HUES64 (cell line): ENCODE data around the gene PRKACG.

Experiments used
- H3K27ac ChIP-seq: 2 replicates; pipeline ENCODE4 v1.7.0; 2013; ENCODE audit warnings: low read depth, low read length, inconsistent platforms
- H3K27me3 ChIP-seq: 2 replicates; pipeline ENCODE4 v1.6.1; 2013; ENCODE audit warnings: mild to moderate bottlenecking, low read length; ENCODE audit not compliant: insufficient read depth
- H3K36me3 ChIP-seq: 2 replicates; pipeline ENCODE4 v1.6.1; 2013; ENCODE audit warnings: mild to moderate bottlenecking, low read length; ENCODE audit not compliant: insufficient read depth
- H3K4me1 ChIP-seq: 2 replicates; pipeline ENCODE4 v1.6.1; 2013; ENCODE audit warnings: mild to moderate bottlenecking, low read length, moderate library complexity; ENCODE audit not compliant: insufficient read depth
- H3K4me3 ChIP-seq: 2 replicates; pipeline ENCODE4 v1.5.1; 2013; ENCODE audit warnings: mild to moderate bottlenecking, low read length, moderate library complexity
- H3K9ac ChIP-seq: 2 replicates; pipeline ENCODE4 v1.6.1; 2013; ENCODE audit warnings: mild to moderate bottlenecking, low read depth, low read length
- H3K9me3 ChIP-seq: 2 replicates; pipeline ENCODE4 v1.6.1; 2013; ENCODE audit warnings: low read depth, low read length; ENCODE audit not compliant: insufficient read depth
- WGBS: fragments of 150-250, 120-280 bp; methylation state at CpG from one replicate; pipeline ENCODE4 v1.1.7; 2013; ENCODE audit warnings: missing lambda C conversion rate; 5-methylcytosine and 5-hydroxymethylcytosine counted together

The PRKACG gene

DNA sequence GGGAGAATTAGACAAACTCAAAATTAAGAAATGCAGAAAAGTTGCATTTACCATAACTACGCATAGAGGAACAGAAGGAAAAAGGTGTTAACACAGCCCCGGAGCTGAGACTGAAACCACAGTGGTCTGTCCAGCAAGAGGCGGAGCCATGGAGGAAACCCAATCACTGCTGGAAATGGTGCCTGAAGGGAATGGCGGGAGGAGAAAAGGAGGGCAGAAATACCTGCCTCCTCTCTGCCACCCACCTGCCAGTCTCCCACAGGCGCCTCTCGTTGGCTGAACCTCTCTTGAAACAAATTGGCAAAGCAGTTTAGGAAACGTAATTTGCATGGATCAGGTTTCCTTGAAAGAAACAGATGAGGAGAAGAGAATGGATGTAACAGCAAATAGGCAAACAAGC, 9.7 kb upstream of the PRKACG start:
- Histone ChIP-seq H3K36me3 (no peaks in the 10 kb centered on the region), H3K27ac (no peak overlapping the region), H3K4me1 (peaks cover 8% of the 10 kb centered on the region), H3K4me3 (no peak overlapping the region), H3K9ac (no peak overlapping the region), H3K27me3 (no peaks in the 10 kb centered on the region), H3K9me3 (no peaks in the 10 kb centered on the region)
- 70% methylated on average over 6 of the region's 7 CpGs for WGBS

DNA sequence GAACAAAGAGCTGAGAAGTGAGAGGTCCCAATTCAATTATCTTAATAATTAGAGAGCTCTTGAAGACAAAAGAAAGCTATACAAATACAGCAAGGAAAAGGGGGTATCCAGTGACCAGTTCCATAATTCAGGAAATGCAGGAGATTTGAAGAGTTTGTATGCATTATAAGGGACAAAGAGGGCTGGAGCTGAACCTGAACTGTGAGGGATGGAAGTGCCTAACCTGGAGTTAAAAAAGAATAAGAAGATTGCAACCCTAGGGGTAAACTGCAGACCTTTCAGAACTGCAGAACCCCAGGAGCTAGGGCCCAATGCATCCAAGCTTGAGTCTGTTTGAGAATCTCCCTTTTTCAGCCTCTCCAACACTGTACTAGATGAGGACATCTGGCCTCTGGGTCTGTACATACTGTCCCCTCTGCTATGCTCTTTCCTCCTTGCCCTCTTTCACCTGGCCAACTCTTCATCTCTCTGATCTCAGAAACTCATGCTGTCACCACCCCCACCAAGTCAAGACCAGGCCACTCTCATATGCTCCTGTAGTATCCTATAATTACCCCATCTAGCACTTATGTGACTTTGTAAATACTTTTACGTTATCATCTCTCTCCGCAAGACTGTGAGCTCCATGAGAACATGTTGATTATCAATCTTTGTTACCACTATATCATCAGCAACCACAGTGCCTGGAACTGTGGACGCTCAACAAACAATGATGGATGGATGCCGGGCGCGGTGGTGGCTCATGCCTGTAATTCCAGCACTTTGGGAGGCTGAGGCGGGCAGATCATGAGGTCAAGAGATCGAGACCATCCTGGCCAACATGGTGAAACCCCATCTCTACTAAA, 6.6 kb upstream of the PRKACG start:
- no peak overlapping the region for H3K9ac ChIP-seq
- H3K4me1 ChIP-seq = peaks cover 24% of the 10 kb centered on the region
- WGBS = 98% methylated on average over 8 of the region's 8 CpGs

DNA sequence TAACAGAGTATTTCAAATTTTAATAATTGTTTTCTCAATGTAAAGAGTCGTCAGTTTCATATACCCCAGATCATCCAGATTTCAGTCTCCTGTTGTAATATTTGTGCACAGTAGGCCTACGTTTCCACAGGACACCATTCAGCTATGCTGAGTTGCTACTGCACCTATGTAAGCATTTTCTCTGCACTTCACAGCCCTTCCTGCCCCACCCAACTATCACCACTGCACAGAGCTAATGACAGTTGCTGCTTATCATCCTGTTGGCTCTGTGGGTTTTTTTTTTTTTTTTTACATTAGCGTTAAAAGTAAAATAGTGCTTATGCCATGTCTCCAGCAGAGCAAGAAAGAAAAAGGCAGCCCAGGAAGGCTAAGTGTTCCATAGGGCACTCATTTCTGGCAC, 5.9 kb upstream of the PRKACG start:
- H3K4me1 ChIP-seq = peaks cover 24% of the 10 kb centered on the region
- H3K4me3 ChIP-seq = no peak overlapping the region
- 96% methylated on average over 3 of the region's 3 CpGs for WGBS
- no peaks in the 10 kb centered on the region for H3K36me3 ChIP-seq
- no peaks in the 10 kb centered on the region for H3K27me3 ChIP-seq
- no peak overlapping the region for H3K9ac ChIP-seq
- H3K9me3 ChIP-seq = no peaks in the 10 kb centered on the region
- H3K27ac ChIP-seq = no peak overlapping the region

More for the DNA sequence above, 6.6 kb upstream of the PRKACG start:
- H3K27me3 ChIP-seq = no peaks in the 10 kb centered on the region
- H3K27ac ChIP-seq = no peak overlapping the region
- H3K4me3 ChIP-seq = no peak overlapping the region
- H3K36me3 ChIP-seq = no peaks in the 10 kb centered on the region
- no peaks in the 10 kb centered on the region for H3K9me3 ChIP-seq

DNA sequence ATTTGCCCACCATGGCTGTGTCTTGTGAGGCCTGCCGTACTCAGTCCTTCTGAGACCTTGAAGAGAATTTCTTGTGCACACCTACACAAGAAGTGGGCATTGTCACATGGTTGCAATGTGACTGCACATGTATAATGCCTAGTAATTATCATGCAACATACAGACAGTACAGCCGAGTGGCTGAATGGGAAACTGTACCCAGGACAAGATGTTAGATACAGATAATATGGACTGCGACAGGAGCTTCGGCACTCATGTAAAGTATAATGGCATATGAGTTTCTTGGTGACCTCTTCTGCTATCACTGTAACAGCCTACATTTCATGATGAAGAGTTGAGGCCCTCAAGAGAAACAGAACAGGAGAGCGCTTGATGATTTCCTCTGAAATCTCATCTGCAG, 4.8 kb upstream of the PRKACG start:
- WGBS = 77% methylated on average over 5 of the region's 5 CpGs
- H3K9ac ChIP-seq = no peak overlapping the region
- H3K4me1 ChIP-seq = peaks cover 20% of the 10 kb centered on the region
- H3K27ac ChIP-seq = no peak overlapping the region
- no peak overlapping the region for H3K4me3 ChIP-seq
- H3K36me3 ChIP-seq = no peaks in the 10 kb centered on the region
- H3K27me3 ChIP-seq = no peaks in the 10 kb centered on the region
- 0 out of 2 replicates have a peak, but pooled peaks cover under 1% of the 10 kb centered on the region for H3K9me3 ChIP-seq

DNA sequence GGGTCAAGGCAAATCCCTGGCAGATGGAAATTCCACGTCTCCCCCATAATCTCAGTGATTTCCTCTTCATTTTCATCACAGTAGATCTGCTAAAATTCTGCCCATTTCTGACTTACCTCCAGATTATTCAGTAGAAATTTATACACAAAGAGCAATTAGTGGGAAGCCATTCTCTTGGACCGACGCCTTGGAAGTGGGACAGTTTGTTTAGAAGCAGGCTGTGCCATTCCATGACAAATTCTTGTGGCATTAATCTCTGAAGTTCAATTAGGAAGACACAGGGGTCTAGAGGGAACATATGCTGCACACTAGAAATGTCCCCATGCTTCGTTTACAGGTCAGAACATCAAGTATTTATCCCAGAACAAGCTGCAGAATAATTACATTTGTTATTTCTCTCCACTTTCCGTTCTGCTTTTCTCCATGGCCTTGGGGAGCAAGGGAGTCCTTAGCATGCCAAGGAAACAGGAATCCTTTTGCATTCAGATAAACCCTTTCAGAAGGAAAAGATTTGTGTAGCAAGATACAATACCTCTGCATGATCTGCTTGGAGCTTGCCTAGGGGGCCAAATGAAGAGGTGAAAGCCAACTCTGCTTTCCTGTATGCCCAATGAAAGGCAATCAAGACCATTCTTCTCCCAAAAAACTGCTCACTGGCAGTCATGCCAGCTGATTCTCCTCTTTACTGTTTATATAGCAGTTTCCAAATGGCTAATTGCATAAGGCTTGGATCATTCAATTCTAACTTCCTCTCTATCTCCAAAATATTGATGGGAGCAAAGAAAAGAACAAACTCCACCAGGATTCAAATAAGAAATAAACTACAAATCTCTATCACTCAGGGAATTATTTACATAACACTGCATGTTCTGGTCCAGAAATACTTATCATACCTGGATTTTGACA, 2.5 kb upstream of the PRKACG start:
- Histone ChIP-seq H3K27ac (peak overlapping the region; percentile 28; the same call in 1 of the 2 replicates), H3K4me1 (peaks cover 16% of the 10 kb centered on the region), H3K36me3 (no peaks in the 10 kb centered on the region), H3K27me3 (no peaks in the 10 kb centered on the region), H3K9me3 (0 out of 2 replicates have a peak, but pooled peaks cover 7% of the 10 kb centered on the region), H3K9ac (no peak overlapping the region), H3K4me3 (no peak overlapping the region)
- 74% methylated on average over 5 of the region's 5 CpGs for WGBS

DNA sequence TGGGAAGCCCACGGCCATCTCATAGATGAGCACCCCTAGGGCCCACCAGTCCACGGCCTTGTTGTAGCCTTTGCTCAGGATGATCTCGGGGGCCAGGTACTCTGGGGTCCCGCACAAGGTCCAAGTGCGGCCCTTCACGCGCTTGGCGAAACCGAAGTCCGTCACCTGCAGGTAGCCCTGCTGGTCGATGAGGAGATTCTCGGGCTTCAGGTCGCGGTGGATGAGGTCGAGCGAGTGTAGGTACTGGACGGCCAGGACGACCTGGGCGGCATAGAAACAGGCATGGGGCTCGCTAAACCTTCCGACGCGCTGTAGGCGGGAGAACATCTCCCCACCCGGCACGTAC, 558 bp downstream of the PRKACG start:
- Histone ChIP-seq H3K4me3 (no peak overlapping the region), H3K4me1 (peaks cover 16% of the 10 kb centered on the region), H3K9me3 (0 out of 2 replicates have a peak, but pooled peaks cover 7% of the 10 kb centered on the region), H3K27ac (no peak overlapping the region), H3K36me3 (no peaks in the 10 kb centered on the region), H3K9ac (no peak overlapping the region), H3K27me3 (peaks cover 2% of the 10 kb centered on the region; the same call in 1 of the 2 replicates)
- WGBS = 96% methylated on average over 26 of the region's 26 CpGs

DNA sequence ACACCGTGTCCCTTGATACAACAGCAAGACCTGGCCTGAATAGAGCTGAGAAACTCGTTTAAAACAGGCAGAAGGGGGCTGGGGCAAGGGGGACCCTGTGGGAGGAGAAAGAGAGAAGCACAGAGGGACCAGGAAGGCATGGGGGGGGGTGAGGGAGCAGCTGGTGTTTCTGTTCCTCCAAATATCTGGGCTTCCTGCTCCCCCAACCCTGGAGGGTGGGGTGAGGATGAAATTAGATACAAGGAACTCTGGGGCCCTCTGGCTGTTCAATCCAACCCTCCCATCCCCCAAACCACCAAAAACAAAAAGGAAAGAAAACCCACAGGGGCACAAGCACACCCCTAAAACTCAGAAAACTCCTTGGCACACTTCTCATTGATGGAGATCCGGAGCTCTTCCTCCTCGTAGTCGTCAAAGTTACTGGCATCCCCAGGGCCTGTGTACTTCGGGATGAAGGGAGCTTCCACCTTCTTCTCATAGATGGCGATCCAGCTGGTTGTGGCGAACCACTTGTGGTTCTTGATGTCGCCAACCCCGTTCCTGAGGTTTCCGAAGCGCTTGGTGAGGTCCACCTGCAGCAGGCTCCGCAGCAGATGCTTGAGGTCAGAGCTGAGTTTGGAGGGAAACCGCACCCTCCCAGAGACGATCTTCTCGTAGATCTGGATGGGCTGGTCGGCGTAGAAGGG, 1.1 kb downstream of the PRKACG start:
- Histone ChIP-seq H3K4me3 (no peak overlapping the region), H3K9me3 (0 out of 2 replicates have a peak, but pooled peaks cover 7% of the 10 kb centered on the region), H3K36me3 (no peaks in the 10 kb centered on the region), H3K4me1 (peaks cover 16% of the 10 kb centered on the region), H3K9ac (no peak overlapping the region), H3K27me3 (peaks cover 2% of the 10 kb centered on the region; the same call in 1 of the 2 replicates), H3K27ac (no peak overlapping the region)
- 93% methylated on average over 18 of the region's 18 CpGs for WGBS

DNA sequence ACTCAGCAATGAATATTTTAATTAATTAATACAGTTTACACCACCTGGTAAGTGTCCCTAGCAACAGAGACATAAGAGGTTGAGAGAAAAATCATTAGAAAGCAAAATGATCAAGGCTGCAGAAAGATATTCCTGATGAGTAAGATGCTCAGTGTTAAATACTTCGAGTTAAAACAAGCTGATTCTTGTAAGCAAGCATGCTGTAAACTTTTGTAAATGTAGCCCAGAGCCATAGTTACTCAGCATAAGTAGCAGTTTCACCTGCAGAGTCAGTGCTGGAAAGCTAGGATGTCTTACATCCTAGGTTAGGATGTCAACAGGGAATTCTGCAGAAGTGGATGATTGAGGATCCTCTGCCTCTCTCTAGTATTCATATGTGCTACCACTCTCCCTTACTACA, 4.2 kb downstream of the PRKACG start:
- WGBS = 90% methylated on average over 1 of the region's 1 CpG
- no peak overlapping the region for H3K9ac ChIP-seq
- H3K27ac ChIP-seq = no peak overlapping the region

DNA sequence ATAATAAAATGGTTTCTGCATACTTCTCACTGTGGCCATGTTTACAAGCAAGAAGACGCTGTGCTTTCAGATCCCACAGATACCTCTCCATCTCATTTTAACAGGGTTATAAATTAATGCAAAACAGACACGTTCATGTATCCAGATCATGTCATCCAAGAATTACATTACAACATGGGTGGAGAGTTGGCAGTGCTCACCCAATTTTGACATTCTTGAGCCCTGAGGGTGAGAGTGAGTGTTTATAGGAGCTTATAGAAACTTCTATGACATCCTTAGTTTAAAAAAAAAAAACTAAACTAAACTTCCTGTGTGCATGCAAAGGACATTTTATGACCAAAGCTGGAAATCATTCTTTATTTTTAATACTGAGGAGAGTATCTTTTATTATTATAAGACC, 9.1 kb downstream of the PRKACG start:
- H3K9ac ChIP-seq = no peak overlapping the region
- no peak overlapping the region for H3K27ac ChIP-seq
- no peaks in the 10 kb centered on the region for H3K4me1 ChIP-seq
- no peak overlapping the region for H3K4me3 ChIP-seq
- no peaks in the 10 kb centered on the region for H3K9me3 ChIP-seq
- 90% methylated on average over 2 of the region's 2 CpGs for WGBS
- peaks cover 2% of the 10 kb centered on the region; the same call in 1 of the 2 replicates for H3K27me3 ChIP-seq
- H3K36me3 ChIP-seq = no peaks in the 10 kb centered on the region

More for the DNA sequence above, 4.2 kb downstream of the PRKACG start:
- Histone ChIP-seq H3K27me3 (peaks cover 2% of the 10 kb centered on the region; the same call in 1 of the 2 replicates), H3K9me3 (0 out of 2 replicates have a peak, but pooled peaks cover 7% of the 10 kb centered on the region), H3K36me3 (no peaks in the 10 kb centered on the region), H3K4me1 (no peaks in the 10 kb centered on the region), H3K4me3 (no peak overlapping the region)

DNA sequence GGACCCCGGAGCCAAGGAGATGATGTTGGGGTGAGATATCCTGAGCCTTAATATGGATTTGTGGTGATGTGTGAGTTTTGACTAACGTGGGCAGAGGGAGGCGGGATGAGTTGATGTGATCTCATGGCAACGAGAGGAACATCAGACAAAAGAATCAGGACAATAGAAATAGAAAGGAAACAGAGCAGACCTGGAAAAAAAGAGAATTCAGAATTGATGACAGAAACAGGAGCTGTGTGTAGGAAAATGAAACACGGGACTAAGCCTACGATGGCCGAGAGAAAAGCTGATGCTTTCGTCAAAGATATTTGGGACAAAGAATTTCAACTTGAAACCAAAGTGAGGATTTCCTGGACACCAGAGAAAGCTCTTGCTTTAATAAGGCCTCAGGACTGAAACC, 10.9 kb downstream of the PRKACG start:
- Histone ChIP-seq H3K9me3 (no peaks in the 10 kb centered on the region), H3K4me3 (no peak overlapping the region), H3K36me3 (no peaks in the 10 kb centered on the region), H3K27me3 (no peaks in the 10 kb centered on the region), H3K9ac (no peak overlapping the region), H3K4me1 (peaks cover 8% of the 10 kb centered on the region; the same call in 1 of the 2 replicates), H3K27ac (no peak overlapping the region)
- 82% methylated on average over 8 of the region's 8 CpGs for WGBS
